ENCODE data around the gene CASZ1. TPM values are rescaled to one million over a fixed set of nuclear protein-coding genes. Genes with fewer than 3 reads are reported as not detected.

Gene CASZ1
- total RNA-seq, 4 donors from 2014 or later: 0.88 to 6.8 (median 1.7) TPM

DNA sequence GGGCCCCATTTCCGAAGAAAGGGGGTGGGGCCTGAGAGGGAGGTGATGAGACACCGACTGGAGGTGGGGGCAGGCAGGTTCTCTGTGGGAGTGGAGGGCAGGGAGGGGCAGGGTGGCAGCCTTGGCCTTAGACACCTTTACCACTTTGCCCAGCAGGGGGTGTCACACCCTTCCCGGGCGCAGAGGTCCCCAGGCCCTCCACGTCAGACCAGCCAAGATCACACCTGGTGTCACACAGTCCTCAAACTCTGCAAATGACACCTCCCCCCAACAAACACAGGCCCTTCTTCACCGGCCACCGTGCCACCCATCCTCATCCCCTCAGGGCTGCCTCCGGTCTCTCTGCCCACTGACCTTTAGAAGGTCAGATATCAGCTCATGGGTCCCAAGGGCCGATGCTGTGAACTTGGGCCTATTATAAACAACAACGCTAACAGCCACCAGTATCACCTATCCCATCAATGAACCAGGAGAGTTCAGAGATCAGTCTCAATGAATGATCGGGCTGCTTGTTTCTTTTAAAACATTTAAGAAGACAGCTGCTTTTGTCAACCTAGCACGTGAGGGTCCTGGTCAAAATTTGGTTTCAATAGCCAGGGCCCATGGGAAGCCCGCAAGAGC, 103.9 kb downstream of the CASZ1 start:
- TF ChIP-seq, protein P1, sequence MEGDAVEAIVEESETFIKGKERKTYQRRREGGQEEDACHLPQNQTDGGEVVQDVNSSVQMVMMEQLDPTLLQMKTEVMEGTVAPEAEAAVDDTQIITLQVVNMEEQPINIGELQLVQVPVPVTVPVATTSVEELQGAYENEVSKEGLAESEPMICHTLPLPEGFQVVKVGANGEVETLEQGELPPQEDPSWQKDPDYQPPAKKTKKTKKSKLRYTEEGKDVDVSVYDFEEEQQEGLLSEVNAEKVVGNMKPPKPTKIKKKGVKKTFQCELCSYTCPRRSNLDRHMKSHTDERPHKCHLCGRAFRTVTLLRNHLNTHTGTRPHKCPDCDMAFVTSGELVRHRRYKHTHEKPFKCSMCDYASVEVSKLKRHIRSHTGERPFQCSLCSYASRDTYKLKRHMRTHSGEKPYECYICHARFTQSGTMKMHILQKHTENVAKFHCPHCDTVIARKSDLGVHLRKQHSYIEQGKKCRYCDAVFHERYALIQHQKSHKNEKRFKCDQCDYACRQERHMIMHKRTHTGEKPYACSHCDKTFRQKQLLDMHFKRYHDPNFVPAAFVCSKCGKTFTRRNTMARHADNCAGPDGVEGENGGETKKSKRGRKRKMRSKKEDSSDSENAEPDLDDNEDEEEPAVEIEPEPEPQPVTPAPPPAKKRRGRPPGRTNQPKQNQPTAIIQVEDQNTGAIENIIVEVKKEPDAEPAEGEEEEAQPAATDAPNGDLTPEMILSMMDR (IDR thresholded peaks at IDR 0.05; ENCODE audit: low read depth): no peak

DNA sequence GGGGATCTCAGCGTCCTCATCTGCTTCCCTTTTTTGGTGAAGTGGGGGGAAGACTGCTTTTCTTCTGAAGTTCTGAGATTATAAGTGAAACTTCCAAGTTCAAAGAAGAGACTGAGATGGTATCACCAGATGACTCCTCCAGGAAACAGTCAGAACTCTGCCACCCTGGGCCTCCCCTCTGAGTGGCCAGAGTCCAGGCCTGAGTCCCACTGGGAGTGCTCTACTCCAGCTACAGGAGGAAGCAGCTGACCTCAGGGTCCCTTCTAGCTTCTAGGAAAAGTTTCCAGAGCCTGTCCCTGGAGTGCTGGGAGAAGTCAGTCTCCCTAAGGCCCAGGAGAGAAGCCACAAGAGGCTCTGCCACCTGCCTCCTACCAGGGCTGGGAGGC, 104.7 kb downstream of the CASZ1 start:
- TF ChIP-seq, protein P1 (IDR thresholded peaks at IDR 0.05; ENCODE audit: low read depth): no peak

DNA sequence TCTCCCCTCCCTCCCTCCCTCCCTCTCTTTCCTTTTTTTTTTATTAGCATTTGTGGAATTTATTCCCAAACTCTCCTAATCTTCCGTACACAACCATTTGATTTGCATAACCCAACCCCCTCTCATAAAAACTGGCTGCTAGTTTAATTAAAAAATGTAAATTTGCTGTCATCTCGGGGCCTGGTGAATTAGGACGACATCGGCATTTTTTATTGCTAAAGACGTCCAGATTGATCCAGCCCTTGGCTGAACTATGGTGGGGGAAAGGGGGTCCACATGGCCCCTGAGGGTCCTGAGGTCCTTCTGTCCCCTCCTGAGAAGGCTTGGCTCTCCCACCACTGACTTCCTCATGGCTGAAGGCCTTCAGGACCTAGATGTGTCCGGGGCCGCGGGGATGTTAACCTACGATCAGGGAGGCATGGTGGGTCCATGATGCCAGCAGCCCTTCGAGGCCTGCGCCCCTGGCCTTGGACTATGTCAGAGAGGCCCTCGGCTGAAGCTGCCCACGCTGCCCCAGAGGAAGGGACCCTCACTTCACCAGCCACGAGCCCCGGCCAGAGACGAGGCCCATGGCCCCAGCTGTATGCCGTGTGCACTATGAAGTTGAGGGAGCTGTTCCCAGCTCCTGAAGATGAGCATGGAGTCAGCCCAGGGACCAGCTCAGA, 105.2 kb downstream of the CASZ1 start:
- TF ChIP-seq, protein P1 (IDR thresholded peaks at IDR 0.05; ENCODE audit: low read depth): no peak

DNA sequence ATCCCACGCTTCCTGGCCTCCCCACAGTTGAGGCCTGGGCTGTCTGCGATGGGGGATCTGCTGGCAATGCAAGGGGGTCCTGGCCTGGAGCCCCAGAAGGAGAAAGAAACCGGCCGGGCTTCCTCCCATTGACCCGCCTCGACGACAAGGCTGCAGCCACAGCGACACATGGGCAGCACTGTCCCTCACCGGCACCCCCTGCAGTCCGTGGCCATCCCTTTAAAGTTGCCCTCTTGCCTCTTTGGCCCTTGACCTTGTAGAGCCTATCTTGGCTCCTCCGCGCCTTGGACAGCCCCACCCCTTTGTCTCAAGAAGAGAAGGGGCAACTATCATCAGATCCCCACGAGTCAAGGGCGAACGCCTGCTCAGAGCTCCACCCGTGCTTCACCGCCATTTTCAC, 106.0 kb downstream of the CASZ1 start:
- TF ChIP-seq, protein P1 (IDR thresholded peaks at IDR 0.05; ENCODE audit: low read depth): no peak

DNA sequence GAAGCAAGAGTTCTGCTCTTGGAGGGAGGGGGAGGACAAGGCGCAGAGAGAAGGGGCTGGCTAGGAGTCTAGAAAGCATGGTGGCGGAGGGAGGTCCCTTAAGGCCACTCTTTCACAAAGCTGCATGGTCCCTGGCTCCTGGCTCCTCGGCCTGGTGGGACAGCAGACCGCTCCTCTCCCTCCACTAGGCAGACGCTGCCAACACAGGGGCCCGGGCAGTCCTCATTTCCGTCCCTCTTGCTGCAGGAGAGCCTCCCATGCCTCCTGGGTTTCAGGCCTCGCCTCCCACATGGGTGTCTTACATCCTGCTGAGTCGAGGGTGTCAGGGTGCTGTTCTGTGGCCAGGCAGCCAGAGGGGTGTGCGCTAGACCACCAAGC, 108.0 kb downstream of the CASZ1 start:
- TF ChIP-seq, protein P1 (IDR thresholded peaks at IDR 0.05; ENCODE audit: low read depth): no peak

DNA sequence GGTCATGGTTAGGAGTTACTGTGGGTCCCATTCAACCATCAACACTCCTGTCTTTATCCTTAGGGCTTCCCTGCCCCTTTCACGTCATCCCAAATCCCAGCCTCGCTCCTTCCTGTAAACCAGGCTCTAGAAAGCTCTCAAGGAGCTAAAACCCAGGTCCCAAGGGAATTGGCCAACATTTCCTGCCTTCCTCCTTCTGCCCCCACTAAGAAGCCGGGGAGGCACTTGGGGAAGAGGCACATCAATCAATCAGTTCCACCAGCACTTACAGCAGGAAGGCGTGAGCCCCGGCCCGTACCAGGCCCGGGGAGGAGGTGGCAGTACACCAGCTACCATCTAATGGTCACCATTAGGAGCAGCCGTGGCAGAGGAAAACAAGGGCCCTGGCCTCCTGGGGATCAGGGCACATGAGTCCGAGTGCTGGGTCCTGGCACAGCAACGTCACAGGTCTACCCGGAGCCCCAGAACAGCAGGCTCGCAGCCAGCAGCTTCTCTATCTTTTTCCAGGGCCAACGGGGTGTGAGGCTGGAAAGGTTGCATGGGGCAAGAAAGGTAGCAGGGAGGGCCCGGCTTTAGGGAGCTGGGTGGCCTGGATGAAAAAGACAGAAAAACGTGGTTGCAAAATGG, 108.6 kb downstream of the CASZ1 start:
- TF ChIP-seq, protein P1 (IDR thresholded peaks at IDR 0.05; ENCODE audit: low read depth): no peak

DNA sequence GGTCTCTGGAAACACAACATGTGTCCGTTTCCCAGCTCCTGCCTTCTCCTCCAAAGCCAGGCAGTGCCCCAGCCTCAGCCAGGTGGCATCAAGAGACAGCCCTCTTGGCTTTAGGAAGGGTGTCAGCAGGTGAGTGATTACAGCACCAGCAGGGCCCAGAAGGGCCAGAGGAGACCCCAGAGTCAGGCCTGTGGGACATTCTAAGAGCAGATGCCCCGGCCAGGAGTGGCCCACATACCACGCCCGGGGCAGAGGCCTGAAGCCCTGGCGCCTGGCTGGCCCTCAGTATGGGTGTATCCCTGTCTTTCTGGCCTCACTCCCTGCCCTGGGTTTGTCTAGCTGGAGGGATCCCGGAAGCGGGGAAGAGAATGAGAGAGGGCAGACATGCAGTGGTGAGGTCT, 109.2 kb downstream of the CASZ1 start:
- TF ChIP-seq, protein P1 (IDR thresholded peaks at IDR 0.05; ENCODE audit: low read depth): no peak
